ENCODE results near the gene PRR9. TPM values are rescaled to one million over a fixed set of nuclear protein-coding genes. Genes with fewer than 3 reads are reported as not detected.

The PRR9 gene
- total and polyA plus RNA-seq, 2 of the 8 experiments (the other 6 are each of a cell fraction or from before 2014, with no cell fraction given): not detected

- no peak for TF ChIP-seq SRF (IDR thresholded peaks at IDR 0.05; ENCODE audit: low read depth, low read length)
Measured at GRCh38 chr1:153228491-153228890, 11.1 kb downstream of the PRR9 start (continued).

Measured in H1 (cell line).